ENCODE results near the gene CEP112.

- TF ChIP-seq POLR2A (IDR thresholded peaks at IDR 0.05) (no peak), CTCF (IDR thresholded peaks at IDR 0.05) (no peak)
Observed at GRCh38 chr17:65786479-65786878, 405.5 kb downstream of the CEP112 start.
